HepG2 (cell line): ENCODE results near the gene DUSP7. TPM values are rescaled to one million over a fixed set of nuclear protein-coding genes. Genes with fewer than 3 reads are reported as not detected.

Source experiments
- CREBL2 ChIP-seq: sonication (generic); formaldehyde crosslinking; IDR thresholded peaks from 2 replicates; pipeline ENCODE4 v1.8.1; 2023; ENCODE audit warnings: missing genetic modification reagents, mild to moderate bottlenecking, borderline replicate concordance
- DR1 ChIP-seq: sonication (generic); formaldehyde crosslinking; IDR thresholded peaks from 2 replicates; pipeline ENCODE4 v1.8.0; 2021; ENCODE audit warnings: mild to moderate bottlenecking, missing genetic modification reagents, inconsistent platforms
- ELF3 ChIP-seq: IDR thresholded peaks from 2 replicates; pipeline ENCODE4 v1.6.1; 2016; ENCODE audit warnings: missing genetic modification reagents, missing compliant biosample characterization
- NFIB ChIP-seq: sonication (generic); formaldehyde crosslinking; IDR thresholded peaks from 2 replicates; pipeline ENCODE4 v1.9.0; 2021; ENCODE audit warnings: missing genetic modification reagents, mild to moderate bottlenecking, borderline replicate concordance
- PAF1 ChIP-seq: IDR thresholded peaks from 2 replicates; pipeline ENCODE4 v1.6.1; 2016; ENCODE audit warnings: missing genetic modification reagents, missing compliant biosample characterization
- PCBP1 ChIP-seq: fragments of 200-400 bp; formaldehyde crosslinking; IDR thresholded peaks from 2 replicates; pipeline ENCODE4 v1.6.1; 2017; ENCODE audit warnings: mild to moderate bottlenecking, low read depth, low read length, borderline replicate concordance
- PHF8 ChIP-seq: sonication (generic); formaldehyde crosslinking; IDR thresholded peaks from 2 replicates; pipeline ENCODE4 v1.5.0; 2020; ENCODE audit warnings: missing genetic modification reagents
- RXRA ChIP-seq: sonication (generic); formaldehyde crosslinking; IDR thresholded peaks from 2 replicates; pipeline ENCODE4 v1.5.1; 2020; ENCODE audit warnings: missing genetic modification reagents
- SAP130 ChIP-seq: IDR thresholded peaks from 2 replicates; pipeline ENCODE4 v1.6.1; 2016; ENCODE audit warnings: low read depth
- SP1 ChIP-seq, 2 experiments: fragments of 450-650 bp in 1 of 2; sonication (generic) in 1 of 2; formaldehyde crosslinking in 1 of 2; IDR thresholded peaks; 2 replicates each; pipeline versions ENCODE4 v1.4.0 to v1.6.1; 2016 to 2020; ENCODE audit warnings: missing genetic modification reagents in 1 of 2
- SP5 ChIP-seq: IDR thresholded peaks from 2 replicates; pipeline ENCODE4 v1.6.1; 2016; ENCODE audit warnings: low read depth, borderline replicate concordance
- STAG1 ChIP-seq: sonication (generic); formaldehyde crosslinking; IDR thresholded peaks from 2 replicates; pipeline ENCODE4 v1.4.0; 2020; ENCODE audit warnings: missing genetic modification reagents
- TAF15 ChIP-seq: fragments of 200-400 bp; formaldehyde crosslinking; IDR thresholded peaks from one replicate; pipeline ENCODE4 v1.6.1; 2018; ENCODE audit warnings: mild to moderate bottlenecking, low read depth, low read length; ENCODE audit not compliant: poor library complexity, severe bottlenecking
- THAP8 ChIP-seq: sonication (generic); formaldehyde crosslinking; IDR thresholded peaks from 2 replicates; pipeline ENCODE4 v1.5.1; 2020; ENCODE audit warnings: missing genetic modification reagents, mild to moderate bottlenecking, borderline replicate concordance
- THAP9 ChIP-seq: sonication (generic); formaldehyde crosslinking; IDR thresholded peaks from 2 replicates; pipeline ENCODE4; 2020; ENCODE audit warnings: missing genetic modification reagents, mild to moderate bottlenecking, borderline replicate concordance
- ZNF224 ChIP-seq: sonication (generic); formaldehyde crosslinking; IDR thresholded peaks from 2 replicates; pipeline ENCODE4 v1.5.0; 2020; ENCODE audit warnings: mild to moderate bottlenecking, missing genetic modification reagents
- ZNF33B ChIP-seq: sonication (generic); formaldehyde crosslinking; IDR thresholded peaks from 2 replicates; pipeline ENCODE4 v1.5.1; 2020; ENCODE audit warnings: mild to moderate bottlenecking, missing genetic modification reagents
- ZNF629 ChIP-seq: sonication (generic); formaldehyde crosslinking; conservative IDR thresholded peaks from 2 replicates; pipeline ENCODE4 v1.5.0; 2020; ENCODE audit warnings: missing genetic modification reagents
- ZNF691 ChIP-seq: sonication (generic); formaldehyde crosslinking; IDR thresholded peaks from 2 replicates; pipeline ENCODE4 v1.4.0; 2020; ENCODE audit warnings: missing genetic modification reagents, low read depth, mild to moderate bottlenecking, borderline replicate concordance
- ZNF850 ChIP-seq: sonication (generic); formaldehyde crosslinking; conservative IDR thresholded peaks from 2 replicates; pipeline ENCODE4 v1.9.0; 2021; ENCODE audit warnings: mild to moderate bottlenecking, missing genetic modification reagents
- ZSCAN29 ChIP-seq: sonication (generic); formaldehyde crosslinking; conservative IDR thresholded peaks from 2 replicates; pipeline ENCODE4 v1.4.0; 2020; ENCODE audit warnings: mild to moderate bottlenecking, missing genetic modification reagents
- polyA plus RNA-seq, 8 experiments: library from polyadenylated mRNA; depleted of rRNA in 3 of 8; stranded (reverse) in 7 of 8; unstranded in 1 of 8; fragments of >200 nt; fragmentation: Illumina TruSeq in 4 of 8; extraction: Trizol in 4 of 8; gene quantifications; 2 replicates each; pipeline versions ENCODE4 v1.2.1 to v1.2.3, GENCODE V29; 2011 to 2016; ENCODE audit warnings: low read depth in 4 of 8, missing spikeins in 1 of 8, mixed read lengths in 1 of 8; ENCODE audit not compliant: insufficient read depth in 1 of 8
- total RNA-seq, 5 experiments: library from RNA; depleted of rRNA; stranded (reverse); fragments of >200 nt; fragmentation: Illumina TruSeq; extraction: Trizol; gene quantifications; 2 replicates each; pipeline ENCODE4 v1.2.3, GENCODE V29; 2016; ENCODE audit warnings: low read depth in 1 of 5
- TF ChIP-seq, protein P1 (sequence below): sonication (generic); formaldehyde crosslinking; IDR thresholded peaks from 2 replicates; pipeline ENCODE4 v1.4.0; 2020; ENCODE audit warnings: missing genetic modification reagents, mild to moderate bottlenecking, borderline replicate concordance

DUSP7 gene
- total and polyA plus RNA-seq, 2 of the 13 experiments (the other 11 are each of a cell fraction or from before 2014, with no cell fraction given) = 6.6 to 8.8 TPM

DNA sequence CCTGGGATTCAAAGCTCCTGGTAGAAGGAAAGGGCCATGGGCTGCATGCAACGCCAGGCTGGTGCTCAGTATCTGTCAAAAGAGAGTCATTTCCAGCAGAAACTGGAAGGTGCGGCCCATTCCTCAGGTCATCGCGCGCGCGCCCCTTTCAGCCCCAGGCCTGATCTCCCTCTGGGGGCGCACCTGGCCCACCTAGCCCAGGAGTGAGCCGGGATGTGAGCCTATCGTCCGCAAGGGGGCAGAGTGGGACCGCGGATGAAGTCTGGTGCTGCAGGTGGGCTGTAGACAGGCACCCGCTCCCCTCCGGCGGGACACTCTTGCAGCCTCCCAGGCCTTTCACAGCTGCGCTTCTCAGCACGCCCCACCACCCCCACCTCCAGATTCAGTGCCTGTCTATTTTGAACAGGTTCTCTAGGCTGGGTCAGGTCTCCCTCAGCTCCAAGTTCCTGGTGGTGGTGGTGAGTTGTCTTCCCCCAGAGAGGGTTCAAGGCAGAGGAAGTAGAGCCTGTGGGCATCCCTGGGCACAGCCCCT lies 54.9 kb downstream of the DUSP7 start (continued):
- TF ChIP-seq NFIB (CRISPR knock-in tag) (no peak), PCBP1 (no peak), THAP8 (CRISPR knock-in tag) (no peak), THAP9 (no peak; the same call in 1 of the 2 replicates), ELF3 (peak; percentile 31; the same call in 1 of the 2 replicates), ZNF224 (CRISPR knock-in tag) (no peak), SP5 (CRISPR knock-in tag) (no peak), TAF15 (no peak), DR1 (no peak), ZSCAN29 (no peak), CREBL2 (CRISPR knock-in tag) (no peak), SP1 (IDR thresholded peaks at IDR 0.05) (no peak), SP1 (CRISPR knock-in tag; IDR thresholded peaks at IDR 0.05) (0 out of 2 replicates have a peak, but pooled peaks have one; percentile 46), SAP130 (CRISPR knock-in tag) (peak; percentile 44), ZNF629 (CRISPR knock-in tag) (peak; percentile 62; the same call in 1 of the 2 replicates), RXRA (CRISPR knock-in tag) (peak; percentile 66), ZNF850 (CRISPR knock-in tag) (no peak), STAG1 (peak; percentile 99), ZNF691 (CRISPR knock-in tag) (peak; percentile 84; the same call in 1 of the 2 replicates), PHF8 (CRISPR knock-in tag) (no peak), PAF1 (no peak), ZNF33B (CRISPR knock-in tag) (no peak)
- TF ChIP-seq, protein P1, sequence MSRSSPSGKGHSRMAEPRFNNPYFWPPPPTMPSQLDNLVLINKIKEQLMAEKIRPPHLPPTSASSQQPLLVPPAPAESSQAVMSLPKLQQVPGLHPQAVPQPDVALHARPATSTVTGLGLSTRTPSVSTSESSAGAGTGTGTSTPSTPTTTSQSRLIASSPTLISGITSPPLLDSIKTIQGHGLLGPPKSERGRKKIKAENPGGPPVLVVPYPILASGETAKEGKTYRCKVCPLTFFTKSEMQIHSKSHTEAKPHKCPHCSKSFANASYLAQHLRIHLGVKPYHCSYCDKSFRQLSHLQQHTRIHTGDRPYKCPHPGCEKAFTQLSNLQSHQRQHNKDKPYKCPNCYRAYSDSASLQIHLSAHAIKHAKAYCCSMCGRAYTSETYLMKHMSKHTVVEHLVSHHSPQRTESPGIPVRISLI (CRISPR knock-in tag) = peak; percentile 87; the same call in 1 of the 2 replicates
